AG09319 (cell line): Measurements from ENCODE around the gene CRACDL.

Experiments used
- DNase-seq: peaks from one replicate; pipeline ENCODE4 v3.0.0-alpha.2; 2010; ENCODE audit warnings: low read depth; ENCODE audit errors: extremely low read depth
- CTCF ChIP-seq: IDR thresholded peaks from 2 replicates; pipeline ENCODE4 v1.5.1; 2011; ENCODE audit warnings: low read depth, mild to moderate bottlenecking, inconsistent platforms, low read length, moderate library complexity

Gene CRACDL

GRCh38 chr2:98872526-98872925, 63.5 kb downstream of the CRACDL start:
- TF ChIP-seq CTCF = no peak

GRCh38 chr2:98871506-98871905, 64.5 kb downstream of the CRACDL start:
- TF ChIP-seq CTCF = no peak
- DNase-seq = no peak

More at GRCh38 chr2:98872526-98872925, 63.5 kb downstream of the CRACDL start:
- no peak for DNase-seq

GRCh38 chr2:98870516-98871158, 65.4 kb downstream of the CRACDL start:
- DNase-seq = no peak
- no peak for TF ChIP-seq CTCF

- TF ChIP-seq CTCF = no peak
- no peak for DNase-seq
These were observed 66.2 kb downstream of the CRACDL start for GRCh38 chr2:98869870-98870269.

- no peak for DNase-seq
- no peak for TF ChIP-seq CTCF
These were observed 66.8 kb downstream of the CRACDL start for GRCh38 chr2:98869272-98869641.

GRCh38 chr2:98868548-98869271, 67.3 kb downstream of the CRACDL start:
- TF ChIP-seq CTCF = no peak
- DNase-seq = no peak

GRCh38 chr2:98867539-98868309, 68.3 kb downstream of the CRACDL start:
- TF ChIP-seq CTCF = no peak

More at GRCh38 chr2:98867539-98868309, 68.3 kb downstream of the CRACDL start:
- DNase-seq = no peak
